DND-41 (cell line): ENCODE measurements around the gene BTBD2.

Experiments
- EZH2 ChIP-seq: IDR thresholded peaks from 3 replicates; pipeline ENCODE4 v1.6.1; 2012; ENCODE audit warnings: borderline replicate concordance, low read depth, mild to moderate bottlenecking, moderate library complexity, low read length, inconsistent platforms; ENCODE audit not compliant: severe bottlenecking
- TF ChIP-seq, protein P1 (sequence below): IDR thresholded peaks from 2 replicates; pipeline ENCODE4 v1.5.1; 2012; ENCODE audit warnings: borderline replicate concordance, low read length, moderate library complexity, mild to moderate bottlenecking; ENCODE audit not compliant: poor library complexity, severe bottlenecking; ENCODE audit errors: extremely low read depth

GRCh38 chr19:2041433-2041682 is 25.8 kb upstream of the BTBD2 start:
- TF ChIP-seq, protein P1, sequence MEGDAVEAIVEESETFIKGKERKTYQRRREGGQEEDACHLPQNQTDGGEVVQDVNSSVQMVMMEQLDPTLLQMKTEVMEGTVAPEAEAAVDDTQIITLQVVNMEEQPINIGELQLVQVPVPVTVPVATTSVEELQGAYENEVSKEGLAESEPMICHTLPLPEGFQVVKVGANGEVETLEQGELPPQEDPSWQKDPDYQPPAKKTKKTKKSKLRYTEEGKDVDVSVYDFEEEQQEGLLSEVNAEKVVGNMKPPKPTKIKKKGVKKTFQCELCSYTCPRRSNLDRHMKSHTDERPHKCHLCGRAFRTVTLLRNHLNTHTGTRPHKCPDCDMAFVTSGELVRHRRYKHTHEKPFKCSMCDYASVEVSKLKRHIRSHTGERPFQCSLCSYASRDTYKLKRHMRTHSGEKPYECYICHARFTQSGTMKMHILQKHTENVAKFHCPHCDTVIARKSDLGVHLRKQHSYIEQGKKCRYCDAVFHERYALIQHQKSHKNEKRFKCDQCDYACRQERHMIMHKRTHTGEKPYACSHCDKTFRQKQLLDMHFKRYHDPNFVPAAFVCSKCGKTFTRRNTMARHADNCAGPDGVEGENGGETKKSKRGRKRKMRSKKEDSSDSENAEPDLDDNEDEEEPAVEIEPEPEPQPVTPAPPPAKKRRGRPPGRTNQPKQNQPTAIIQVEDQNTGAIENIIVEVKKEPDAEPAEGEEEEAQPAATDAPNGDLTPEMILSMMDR: no peak
- no peak for TF ChIP-seq EZH2
